ENCODE results near the gene SLC25A51. TPM values are rescaled to one million over a fixed set of nuclear protein-coding genes. Genes with fewer than 3 reads are reported as not detected.

Gene SLC25A51
- total RNA-seq, 3 donors from 2014 or later (not counting 1 experiment from before 2014, with no cell fraction given) = 22.2 to 35.4 (median 33.7) TPM

GRCh38 chr9:37939575-37940095, 35.7 kb upstream of the SLC25A51 start:
- Mint-ChIP-seq H3K4me1 (no peaks in the 10 kb centered on the region), H3K9me3 (no peaks in the 10 kb centered on the region), H3K36me3 (no peaks in the 10 kb centered on the region), H3K27ac (no peak overlapping the region), H3K27me3 (ENCODE audit: low read depth in 2 of 2) (no peaks in the 10 kb centered on the region), H3K4me3 (no peak overlapping the region)
- no peaks in the 10 kb centered on the region for H3K4me1 ChIP-seq (ENCODE audit: control insufficient read depth, insufficient read depth, low read length)
- no peaks in the 10 kb centered on the region for H3K36me3 ChIP-seq (ENCODE audit: control insufficient read depth, insufficient read depth, low read length)
- H3K27me3 ChIP-seq (ENCODE audit: control insufficient read depth, insufficient read depth, low read length) = no peaks in the 10 kb centered on the region
- intact Hi-C loops (cut with micrococcal nuclease) = no loop called here
- DNase-seq (no peak), ATAC-seq (no peak)
- H3K4me3 ChIP-seq (ENCODE audit: low read length) = no peak overlapping the region
- TF ChIP-seq, protein P1, sequence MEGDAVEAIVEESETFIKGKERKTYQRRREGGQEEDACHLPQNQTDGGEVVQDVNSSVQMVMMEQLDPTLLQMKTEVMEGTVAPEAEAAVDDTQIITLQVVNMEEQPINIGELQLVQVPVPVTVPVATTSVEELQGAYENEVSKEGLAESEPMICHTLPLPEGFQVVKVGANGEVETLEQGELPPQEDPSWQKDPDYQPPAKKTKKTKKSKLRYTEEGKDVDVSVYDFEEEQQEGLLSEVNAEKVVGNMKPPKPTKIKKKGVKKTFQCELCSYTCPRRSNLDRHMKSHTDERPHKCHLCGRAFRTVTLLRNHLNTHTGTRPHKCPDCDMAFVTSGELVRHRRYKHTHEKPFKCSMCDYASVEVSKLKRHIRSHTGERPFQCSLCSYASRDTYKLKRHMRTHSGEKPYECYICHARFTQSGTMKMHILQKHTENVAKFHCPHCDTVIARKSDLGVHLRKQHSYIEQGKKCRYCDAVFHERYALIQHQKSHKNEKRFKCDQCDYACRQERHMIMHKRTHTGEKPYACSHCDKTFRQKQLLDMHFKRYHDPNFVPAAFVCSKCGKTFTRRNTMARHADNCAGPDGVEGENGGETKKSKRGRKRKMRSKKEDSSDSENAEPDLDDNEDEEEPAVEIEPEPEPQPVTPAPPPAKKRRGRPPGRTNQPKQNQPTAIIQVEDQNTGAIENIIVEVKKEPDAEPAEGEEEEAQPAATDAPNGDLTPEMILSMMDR (IDR thresholded peaks at IDR 0.05) = no peak
- WGBS (ENCODE audit: insufficient coverage) = 92% methylated on average over 5 of the region's 6 CpGs
- H3K9me3 ChIP-seq (ENCODE audit: control insufficient read depth, insufficient read depth, low read length) = no peaks in the 10 kb centered on the region
- H3K27ac ChIP-seq (ENCODE audit: low read length) = no peak overlapping the region

- no peaks in the 10 kb centered on the region for H3K27me3 Mint-ChIP-seq (ENCODE audit: low read depth in 2 of 2)
- no peak overlapping the region for H3K4me3 Mint-ChIP-seq
- WGBS (ENCODE audit: insufficient coverage) = 89% methylated on average over 21 of the region's 22 CpGs
- H3K4me3 ChIP-seq (ENCODE audit: low read length) = no peak overlapping the region
- H3K27ac Mint-ChIP-seq = no peak overlapping the region
- no peaks in the 10 kb centered on the region for H3K4me1 Mint-ChIP-seq
- intact Hi-C loops (cut with micrococcal nuclease) = no loop called here
- no peaks in the 10 kb centered on the region for H3K27me3 ChIP-seq (ENCODE audit: control insufficient read depth, insufficient read depth, low read length)
- H3K36me3 Mint-ChIP-seq = no peaks in the 10 kb centered on the region
- TF ChIP-seq, protein P1 (IDR thresholded peaks at IDR 0.05) = no peak
- DNase-seq = no peak
- H3K9me3 Mint-ChIP-seq = no peaks in the 10 kb centered on the region
- H3K27ac ChIP-seq (ENCODE audit: low read length) = no peak overlapping the region
- no peak for ATAC-seq
- no peaks in the 10 kb centered on the region for H3K4me1 ChIP-seq (ENCODE audit: control insufficient read depth, insufficient read depth, low read length)
- no peaks in the 10 kb centered on the region for H3K36me3 ChIP-seq (ENCODE audit: control insufficient read depth, insufficient read depth, low read length)
- no peaks in the 10 kb centered on the region for H3K9me3 ChIP-seq (ENCODE audit: control insufficient read depth, insufficient read depth, low read length)
Measured at GRCh38 chr9:37938121-37938891, 34.4 kb upstream of the SLC25A51 start.

- DNase-seq (no peak), ATAC-seq (no peak)
- no peaks in the 10 kb centered on the region for H3K4me1 Mint-ChIP-seq
- 92% methylated on average over 9 of the region's 9 CpGs for WGBS (ENCODE audit: insufficient coverage)
- H3K4me3 Mint-ChIP-seq = no peak overlapping the region
- Histone ChIP-seq H3K27ac (ENCODE audit: low read length) (no peak overlapping the region), H3K4me3 (ENCODE audit: low read length) (no peak overlapping the region), H3K9me3 (ENCODE audit: control insufficient read depth, insufficient read depth, low read length) (no peaks in the 10 kb centered on the region), H3K27me3 (ENCODE audit: control insufficient read depth, insufficient read depth, low read length) (no peaks in the 10 kb centered on the region), H3K4me1 (ENCODE audit: control insufficient read depth, insufficient read depth, low read length) (no peaks in the 10 kb centered on the region), H3K36me3 (ENCODE audit: control insufficient read depth, insufficient read depth, low read length) (no peaks in the 10 kb centered on the region)
- H3K36me3 Mint-ChIP-seq = no peaks in the 10 kb centered on the region
- intact Hi-C loops (cut with micrococcal nuclease) = no loop called here
- no peak overlapping the region for H3K27ac Mint-ChIP-seq
- H3K9me3 Mint-ChIP-seq = no peaks in the 10 kb centered on the region
- no peaks in the 10 kb centered on the region for H3K27me3 Mint-ChIP-seq (ENCODE audit: low read depth in 2 of 2)
- TF ChIP-seq, protein P1 (IDR thresholded peaks at IDR 0.05) = no peak
Measured at GRCh38 chr9:37937366-37937765, 33.4 kb upstream of the SLC25A51 start.

All from natural killer cell (primary cell).